ENCODE measurements around the gene RASGRP2.

Gene RASGRP2

DNA sequence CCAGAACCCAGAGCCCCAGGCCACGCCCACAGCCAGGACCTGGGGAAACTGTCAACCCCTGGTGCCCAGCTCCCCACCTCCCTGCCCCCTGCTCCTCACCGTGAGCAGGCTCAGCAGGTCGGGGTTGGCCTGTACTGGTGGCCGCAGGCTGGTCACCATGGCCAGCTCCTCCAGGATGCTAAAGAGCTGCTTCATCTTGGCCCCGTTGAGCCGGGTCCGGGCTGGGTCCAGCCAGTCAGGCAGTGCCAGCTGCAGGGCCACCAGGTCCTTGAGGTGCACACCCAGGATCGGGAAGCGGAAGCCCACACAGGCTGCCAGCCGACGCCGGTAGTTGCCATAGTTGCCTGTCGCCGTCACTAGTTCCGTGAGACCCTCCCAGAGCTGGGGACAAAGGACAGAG is 7.3 kb downstream of the RASGRP2 start:
- no peak for DNase-seq

GRCh38 chr11:64735725-64736259 is 8.2 kb downstream of the RASGRP2 start:
- no peak for DNase-seq

DNA sequence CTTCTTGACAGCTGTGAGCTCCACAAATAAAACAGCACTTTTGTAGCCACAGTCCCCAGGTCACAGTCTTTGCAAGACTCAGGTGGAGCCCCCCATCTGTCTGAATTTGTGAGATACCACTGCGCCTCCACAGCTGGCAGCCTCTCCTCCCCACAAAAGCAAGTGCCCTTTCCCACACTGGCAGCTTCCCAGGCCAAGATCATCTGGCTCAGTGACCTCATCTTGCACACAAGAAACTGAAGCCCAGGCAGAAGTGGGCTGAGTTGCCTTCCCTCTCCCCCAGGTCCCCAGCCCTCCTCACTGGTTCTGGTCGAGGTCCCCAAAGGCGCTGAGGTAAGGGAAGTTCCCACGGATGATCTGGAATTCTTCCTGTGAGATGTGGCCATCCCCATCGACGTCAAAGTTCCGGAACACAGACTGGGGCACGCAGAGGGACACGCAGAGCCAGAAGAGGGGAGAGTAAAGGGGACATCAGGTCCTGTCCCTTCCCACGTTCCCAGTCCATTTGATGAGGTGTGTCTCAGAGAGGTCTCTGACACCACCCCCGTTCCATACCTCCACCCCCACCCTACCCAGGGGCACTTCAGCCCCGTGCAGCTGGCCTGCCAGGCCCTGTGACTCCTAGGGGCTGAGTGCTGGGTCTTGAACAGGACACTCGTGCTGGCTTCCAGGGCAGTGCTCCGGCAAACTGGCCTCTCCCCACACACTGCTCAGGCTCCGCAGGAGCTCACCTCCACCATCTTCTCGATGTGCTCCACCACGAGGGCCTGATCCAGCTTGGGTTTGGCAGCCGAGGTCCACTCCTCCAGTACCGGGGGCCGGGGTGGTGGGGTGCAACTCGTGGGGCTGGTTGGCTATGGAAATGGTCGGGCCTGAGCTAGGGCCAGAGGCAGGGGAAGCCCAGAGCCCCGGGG is 8.9 kb downstream of the RASGRP2 start:
- no peak for DNase-seq

DNA sequence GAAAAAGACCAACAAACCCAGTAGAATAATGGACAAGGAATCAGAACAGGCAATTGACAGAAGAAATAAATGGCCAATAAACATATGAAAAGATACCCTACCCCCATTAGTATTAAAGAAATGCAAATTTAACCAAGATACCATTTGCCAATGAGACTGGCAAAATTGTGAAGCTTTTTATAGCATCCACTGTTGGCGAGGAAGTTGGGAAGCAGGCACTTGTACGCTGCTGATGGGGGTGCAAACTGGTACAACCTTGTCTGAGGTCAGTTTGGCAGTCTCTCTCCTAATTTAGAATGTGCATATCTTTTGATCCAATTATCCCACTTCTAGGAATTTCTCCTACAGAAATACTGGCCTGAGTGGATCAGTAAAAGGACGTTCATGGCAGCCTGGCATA is 12.3 kb downstream of the RASGRP2 start:
- no peak for DNase-seq

- DNase-seq: no peak
Measured at GRCh38 chr11:64729851-64730382, 14.0 kb downstream of the RASGRP2 start.

DNA sequence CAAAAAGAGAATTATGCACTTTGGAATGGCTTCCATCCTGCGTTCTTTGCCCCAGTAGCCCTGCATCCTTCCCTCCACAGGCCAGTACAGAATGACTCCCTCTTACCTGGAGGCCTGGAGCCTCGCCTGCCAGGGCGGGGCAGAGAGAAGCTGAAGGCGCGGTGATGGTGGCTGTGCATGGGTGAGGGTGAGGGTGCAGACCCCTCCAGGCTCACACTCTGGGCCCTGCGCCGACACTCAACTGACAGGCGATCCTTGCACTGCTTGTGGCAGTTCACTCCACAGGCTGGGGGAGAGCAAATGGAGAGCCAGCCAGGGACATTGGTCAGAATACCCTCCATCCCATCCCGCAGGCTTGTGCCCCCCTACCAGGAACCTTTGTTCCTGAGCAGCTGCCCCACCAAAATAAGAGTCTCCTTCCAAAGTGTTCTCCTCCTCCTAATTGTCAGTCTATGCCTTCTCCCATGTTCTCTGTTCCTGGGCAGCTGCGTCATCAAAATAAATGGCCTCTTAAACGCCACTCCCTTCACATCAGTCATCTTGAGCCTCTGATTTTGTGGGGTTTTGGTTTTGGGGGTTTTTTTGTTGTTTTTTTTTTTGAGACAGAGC is 15.1 kb downstream of the RASGRP2 start:
- no peak for DNase-seq

- no peak for DNase-seq
Measured at GRCh38 chr11:64726867-64727530, 16.9 kb downstream of the RASGRP2 start.

DNA sequence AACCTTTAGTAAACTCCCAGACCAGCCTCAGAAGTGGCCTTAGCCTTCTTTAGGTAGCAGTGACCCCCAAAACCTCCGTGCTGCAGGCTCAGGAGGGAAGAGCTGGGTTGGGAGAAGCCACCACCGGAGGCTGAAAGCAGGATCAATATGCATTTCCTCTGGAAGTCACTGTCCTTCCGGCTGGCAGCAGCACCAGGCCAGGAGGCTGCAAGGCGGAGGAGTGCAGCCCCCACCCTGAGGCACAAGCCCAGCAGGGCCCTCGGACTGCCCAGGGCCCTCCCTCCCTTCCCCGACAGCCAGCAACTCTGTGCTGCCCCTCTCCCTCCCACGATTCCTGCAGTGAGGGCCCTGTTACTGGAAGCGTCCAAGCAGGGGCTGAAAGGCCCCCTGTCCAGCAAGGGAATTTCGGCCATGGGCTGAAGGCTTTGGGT is 17.7 kb downstream of the RASGRP2 start:
- DNase-seq: no peak

- no peak for DNase-seq
Measured at GRCh38 chr11:64724863-64725532, 18.9 kb downstream of the RASGRP2 start.

GRCh38 chr11:64723907-64724862 is 19.8 kb downstream of the RASGRP2 start:
- DNase-seq: no peak

GRCh38 chr11:64723117-64723906 is 20.6 kb downstream of the RASGRP2 start, which contains the start of gene NRXN2:
NRXN2 (minus strand) TSS chr11:64723197; CDS start chr11:64713699, 9,498 bp downstream.
- peak; percentile 87 for DNase-seq

- DNase-seq: no peak
Measured at GRCh38 chr11:64722141-64723065, 21.5 kb downstream of the RASGRP2 start.

DNA sequence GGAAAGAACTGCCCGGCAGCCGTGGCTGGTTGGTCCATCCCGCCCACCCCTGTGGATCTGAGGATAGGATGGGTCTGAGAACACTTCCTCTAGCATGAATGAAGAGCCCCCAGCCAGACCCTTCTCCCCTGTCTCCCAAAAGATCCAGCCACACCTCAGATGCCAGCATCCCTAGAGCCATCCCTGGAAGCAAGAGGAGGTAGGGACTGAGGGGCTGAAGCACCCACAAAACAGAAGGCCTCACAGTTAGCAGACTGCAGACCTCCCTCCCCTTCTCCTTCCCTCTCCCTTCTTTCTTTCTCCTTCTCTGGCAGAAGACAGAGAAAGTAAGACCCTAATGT is 22.6 kb downstream of the RASGRP2 start:
- DNase-seq: no peak

- no peak for DNase-seq
Measured at GRCh38 chr11:64720640-64721358, 23.1 kb downstream of the RASGRP2 start.

GRCh38 chr11:64720167-64720566 is 23.8 kb downstream of the RASGRP2 start:
- DNase-seq: no peak

DNA sequence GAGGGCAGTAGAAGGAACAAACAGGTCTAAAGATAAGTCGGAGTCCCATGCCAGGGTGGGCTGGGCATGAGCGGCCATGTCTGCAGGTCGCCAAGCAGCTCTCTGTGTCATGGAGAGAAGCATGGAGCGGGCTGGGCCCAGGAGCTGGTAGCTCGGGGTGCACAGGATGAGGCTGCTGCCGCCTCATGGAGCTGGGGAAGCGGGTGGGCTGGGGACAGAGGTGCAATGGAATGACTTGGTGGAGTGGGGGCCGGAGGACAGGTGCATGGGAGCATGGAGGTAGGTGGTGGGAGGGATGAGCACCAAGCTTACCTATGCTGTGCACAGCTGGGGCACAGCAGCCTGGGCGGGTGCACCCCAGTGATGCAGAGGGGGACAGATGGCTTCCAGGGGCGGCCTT is 24.5 kb downstream of the RASGRP2 start:
- DNase-seq: no peak

GRCh38 chr11:64718780-64719124 is 25.2 kb downstream of the RASGRP2 start:
- no peak for DNase-seq

DNA sequence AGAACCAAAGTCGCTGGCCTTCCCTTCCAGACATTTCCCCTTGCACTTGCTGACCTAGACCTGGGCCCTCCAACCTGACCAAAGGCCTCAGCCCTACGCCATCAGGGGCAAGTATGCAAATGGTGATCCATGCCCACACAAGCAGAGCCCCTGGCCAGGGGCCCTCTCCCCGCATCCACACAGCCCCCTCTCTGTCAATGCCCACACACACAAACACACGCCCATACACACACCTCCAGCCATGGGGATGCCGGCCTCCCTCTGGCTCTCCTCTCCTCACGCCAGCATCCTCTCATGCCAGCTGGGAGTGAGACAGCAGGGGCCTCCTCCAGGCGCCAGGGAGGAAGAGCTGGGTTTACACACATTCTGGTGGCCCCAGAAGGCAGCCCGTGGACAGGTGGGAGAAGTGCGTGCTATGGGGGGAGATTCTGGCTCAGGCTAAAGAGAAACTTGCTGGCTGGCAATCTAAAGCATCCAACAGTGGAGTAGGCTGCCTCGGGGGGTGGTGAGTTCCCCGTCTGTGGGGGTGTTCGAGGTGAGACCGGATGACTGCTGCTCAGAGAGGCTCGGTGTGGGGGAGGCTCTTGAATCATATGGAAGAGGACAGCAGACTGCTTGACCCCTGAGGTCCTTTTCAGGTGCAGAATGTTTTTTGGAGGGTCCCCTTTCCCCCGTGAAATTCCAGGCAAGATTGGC is 25.7 kb downstream of the RASGRP2 start:
- no peak for DNase-seq

Measured in CD4-positive, alpha-beta T cell treated with Interleukin-15 for 1 hour (primary cell).